ENCODE measurements around the gene SLC19A2. TPM values are rescaled to one million over a fixed set of nuclear protein-coding genes. Genes with fewer than 3 reads are reported as not detected.

The SLC19A2 gene
- total and polyA plus RNA-seq, 7 donors = 1.2 to 31.3 (median 21.0) TPM

DNA sequence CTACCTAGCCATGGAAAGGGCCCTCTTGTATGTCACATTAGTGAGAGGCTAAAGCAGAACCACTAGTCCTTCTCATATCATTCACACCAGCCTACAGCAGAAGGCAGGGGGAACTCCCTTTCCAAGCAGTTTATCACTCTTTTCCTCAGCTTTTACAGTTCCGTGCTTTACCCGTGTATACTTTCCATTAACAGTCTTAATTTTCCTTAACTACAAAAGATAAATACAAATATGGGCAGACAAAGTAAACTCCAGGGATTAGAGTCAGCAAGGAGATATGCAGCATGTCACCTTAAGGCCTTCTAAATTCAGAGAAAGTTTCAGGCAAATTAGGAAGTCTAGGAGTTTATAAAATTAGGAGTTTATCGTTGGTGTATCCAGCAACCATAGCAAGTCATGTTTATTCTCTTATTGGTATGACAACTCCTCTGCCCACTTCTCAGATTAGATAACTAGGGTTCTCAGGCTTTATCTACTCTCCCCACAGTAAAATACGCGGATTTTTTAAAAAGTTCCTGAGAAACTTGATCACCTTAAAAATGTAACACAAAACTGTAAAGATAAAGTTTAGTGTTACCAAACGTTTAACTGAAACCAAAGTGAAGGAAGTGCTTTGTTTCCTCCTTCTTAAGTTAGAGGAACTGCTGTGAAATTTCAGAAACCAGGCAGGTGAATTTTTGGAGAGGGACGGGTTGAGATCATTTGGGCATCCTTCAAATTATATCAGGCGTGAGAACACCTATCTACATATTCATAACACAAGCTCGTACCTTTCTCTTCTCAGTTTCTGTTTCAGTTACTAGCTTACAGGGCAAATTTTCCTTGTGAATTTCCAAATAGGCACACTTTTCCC lies 42.7 kb upstream of the SLC19A2 start:
- Histone ChIP-seq H3K4me1 (no peaks in the 10 kb centered on the region), H3K9me3 (no peaks in the 10 kb centered on the region), H3K27ac (no peak overlapping the region), H3K27me3 (no peaks in the 10 kb centered on the region), H3K36me3 (no peaks in the 10 kb centered on the region), H3K4me3 (no peak overlapping the region)
- intact Hi-C loops (cut with DNase I) = no loop called here
- DNase-seq = no peak
- TF ChIP-seq POLR2AphosphoS5 (IDR thresholded peaks at IDR 0.05) = no peak
- no peak for TF ChIP-seq EP300 (IDR thresholded peaks at IDR 0.05)
- TF ChIP-seq POLR2A (IDR thresholded peaks at IDR 0.05) = no peak
- no peak for TF ChIP-seq CTCF (IDR thresholded peaks at IDR 0.05)
- WGBS, 2 donors = 19 to 41% methylated on average over 9 of the region's 9 CpGs

- no peak for DNase-seq
- Histone ChIP-seq H3K27ac (no peak overlapping the region), H3K4me1 (no peaks in the 10 kb centered on the region), H3K27me3 (no peaks in the 10 kb centered on the region), H3K36me3 (no peaks in the 10 kb centered on the region), H3K9me3 (no peaks in the 10 kb centered on the region), H3K4me3 (no peak overlapping the region)
- no peak for TF ChIP-seq CTCF (IDR thresholded peaks at IDR 0.05)
- 20 to 68% methylated on average over 5 of the region's 5 CpGs for WGBS, 2 donors
- intact Hi-C loops (cut with DNase I) = no loop called here
Measured at GRCh38 chr1:169527451-169528214, 41.9 kb upstream of the SLC19A2 start.

DNA sequence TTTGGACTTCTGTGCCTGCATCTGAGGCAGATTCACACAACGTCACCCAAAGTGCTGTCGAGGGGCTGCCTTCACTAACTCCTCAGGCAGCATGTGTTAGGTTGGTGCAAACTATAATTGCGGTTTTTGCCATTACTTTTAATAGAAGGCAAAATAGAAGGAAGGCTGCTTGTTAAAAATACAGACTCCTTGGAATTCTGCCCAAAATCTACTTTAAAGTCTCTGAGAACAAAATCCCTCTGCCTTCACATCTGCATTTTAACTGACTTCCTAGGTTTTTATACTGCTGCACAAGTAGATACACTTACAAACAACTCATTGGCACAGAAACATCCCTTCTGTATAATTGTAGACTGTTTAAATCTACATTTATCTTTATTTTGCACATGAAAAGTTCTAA lies 41.3 kb upstream of the SLC19A2 start:
- Histone ChIP-seq H3K27me3 (no peaks in the 10 kb centered on the region), H3K4me1 (no peaks in the 10 kb centered on the region), H3K27ac (no peak overlapping the region), H3K9me3 (no peaks in the 10 kb centered on the region), H3K36me3 (no peaks in the 10 kb centered on the region), H3K4me3 (no peak overlapping the region)
- no peak for DNase-seq
- intact Hi-C loops (cut with DNase I) = no loop called here
- WGBS, 2 donors = 81 to 87% methylated on average over 3 of the region's 3 CpGs
- TF ChIP-seq POLR2AphosphoS5 (IDR thresholded peaks at IDR 0.05) = no peak
- no peak for TF ChIP-seq EP300 (IDR thresholded peaks at IDR 0.05)
- no peak for TF ChIP-seq POLR2A (IDR thresholded peaks at IDR 0.05)
- no peak for TF ChIP-seq CTCF (IDR thresholded peaks at IDR 0.05)

DNA sequence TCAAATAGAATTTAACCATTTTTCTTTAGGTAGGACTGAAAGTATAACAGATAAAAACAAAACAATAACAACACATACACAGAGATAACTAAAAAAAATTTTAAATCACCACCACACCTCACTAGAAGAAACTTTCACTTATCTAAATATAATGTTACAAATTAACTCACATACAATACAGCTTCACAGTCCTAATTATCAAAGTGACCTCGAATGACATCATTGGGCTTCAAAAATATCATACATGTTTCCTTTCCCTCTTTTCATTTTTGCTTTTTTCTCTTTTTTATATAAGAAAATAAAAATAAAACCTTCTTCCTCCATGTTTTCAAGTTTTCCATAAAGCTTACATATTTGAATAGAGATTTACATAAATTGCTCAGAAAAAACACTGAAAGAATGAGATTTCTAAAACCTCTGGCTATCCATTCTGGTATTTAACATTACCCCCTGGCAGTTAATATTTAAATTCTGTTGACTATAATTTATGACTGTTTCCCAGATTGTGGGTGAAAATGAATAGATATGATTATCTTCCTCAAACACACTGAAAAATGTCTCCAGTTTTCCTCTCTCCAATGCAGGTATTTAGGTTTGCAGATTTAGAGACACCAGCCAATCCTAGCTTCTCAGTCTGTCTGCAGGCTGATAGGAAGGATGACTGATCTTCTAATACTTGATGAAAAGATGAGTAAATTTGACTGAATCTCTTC lies 40.5 kb upstream of the SLC19A2 start:
- no peaks in the 10 kb centered on the region for H3K9me3 ChIP-seq
- H3K27me3 ChIP-seq = no peaks in the 10 kb centered on the region
- intact Hi-C loops (cut with DNase I) = no loop called here
- H3K4me1 ChIP-seq = no peaks in the 10 kb centered on the region
- H3K4me3 ChIP-seq = no peak overlapping the region
- DNase-seq = no peak
- no peaks in the 10 kb centered on the region for H3K36me3 ChIP-seq
- TF ChIP-seq CTCF (IDR thresholded peaks at IDR 0.05) (no peak), POLR2AphosphoS5 (IDR thresholded peaks at IDR 0.05) (no peak), EP300 (IDR thresholded peaks at IDR 0.05) (no peak)
- H3K27ac ChIP-seq = no peak overlapping the region
- WGBS, 2 donors = 15 to 66% methylated on average over 1 of the region's 1 CpG
